Activated gamma-delta T cell treated with anti-CD3 and anti-CD28 coated beads, Interleukin-2, amount 50 U/mL, for 16 hours (primary cell): ENCODE results near the gene PLD4.

ENCODE experiments used
- DNase-seq: peaks from one replicate; pipeline ENCODE4 v3.0.0-alpha.2; 2020; ENCODE audit warnings: low read depth

The PLD4 gene

DNA sequence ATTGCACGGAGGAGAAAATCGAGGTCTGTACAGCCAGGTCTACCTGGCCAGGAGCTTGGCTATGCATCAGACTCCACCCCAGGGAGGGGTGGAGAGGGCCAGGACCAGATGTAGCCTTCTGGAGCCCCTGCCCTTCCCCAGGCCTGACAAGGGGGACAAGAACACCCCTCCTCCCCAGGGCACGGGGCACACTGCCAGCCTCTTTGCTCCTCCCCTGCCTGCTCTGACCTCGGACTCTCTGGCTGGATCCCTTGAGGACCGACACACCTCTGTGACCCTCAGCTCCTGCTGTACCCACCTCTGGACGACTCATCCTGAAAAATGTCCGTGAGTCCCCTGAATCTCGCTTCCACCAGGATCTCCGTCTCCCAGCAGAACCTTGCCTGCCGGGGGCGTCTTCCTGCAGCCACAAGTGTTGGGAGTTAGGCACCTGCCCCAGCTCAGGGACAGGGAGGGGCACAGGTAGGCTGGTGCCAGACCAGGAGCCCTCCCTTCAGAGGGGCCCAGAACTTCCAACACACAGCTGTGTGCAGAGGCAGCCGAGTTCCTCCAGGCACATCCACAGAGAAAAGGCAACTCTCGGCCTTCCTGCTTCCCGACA is 31.7 kb downstream of the PLD4 start:
- DNase-seq = no peak

DNA sequence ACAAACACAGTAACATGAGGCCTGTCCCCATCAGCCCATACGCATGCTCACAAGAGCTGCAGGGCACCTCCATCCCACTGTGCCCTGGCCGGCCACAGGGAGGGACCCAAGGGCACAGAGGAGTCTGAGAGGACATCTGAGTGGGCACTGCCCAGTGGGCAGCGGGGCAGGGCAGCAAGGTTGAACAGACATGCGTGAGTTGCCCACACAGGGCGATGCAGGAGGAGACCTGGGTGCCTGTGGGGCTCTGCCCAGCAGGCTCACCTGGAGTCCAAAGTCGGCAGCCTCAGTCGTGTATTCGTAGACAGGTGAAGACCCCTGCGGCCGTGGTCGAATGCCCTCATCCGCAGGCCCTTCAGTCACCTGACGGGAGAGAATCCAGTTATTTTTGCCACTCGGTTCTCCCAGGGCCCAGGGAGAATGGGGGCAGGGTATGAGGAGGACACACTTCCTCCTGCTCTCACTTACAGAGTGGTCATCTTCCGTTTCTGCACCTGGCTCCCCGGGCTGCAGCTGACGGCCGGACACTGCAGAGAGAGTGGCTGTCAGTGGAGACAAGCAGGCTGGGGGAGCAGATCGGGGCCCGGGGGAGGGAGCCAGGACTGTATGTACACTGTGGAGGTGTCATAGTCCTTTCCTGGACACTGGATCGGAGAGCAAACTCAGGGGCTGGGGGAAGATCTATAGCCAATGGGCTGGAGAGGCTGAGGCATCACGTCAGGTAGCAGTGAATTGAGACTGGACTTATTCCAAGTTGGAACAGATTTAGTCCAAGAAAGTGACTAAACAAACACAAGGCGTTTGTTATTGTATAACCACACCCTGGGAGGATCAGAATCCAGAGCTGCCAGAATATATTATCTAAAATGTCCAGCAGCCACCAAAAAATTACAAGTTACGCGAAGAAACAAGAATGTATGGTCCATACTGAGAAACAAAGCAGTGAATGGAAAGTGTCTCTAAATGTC is 32.8 kb downstream of the PLD4 start:
- DNase-seq = no peak

DNA sequence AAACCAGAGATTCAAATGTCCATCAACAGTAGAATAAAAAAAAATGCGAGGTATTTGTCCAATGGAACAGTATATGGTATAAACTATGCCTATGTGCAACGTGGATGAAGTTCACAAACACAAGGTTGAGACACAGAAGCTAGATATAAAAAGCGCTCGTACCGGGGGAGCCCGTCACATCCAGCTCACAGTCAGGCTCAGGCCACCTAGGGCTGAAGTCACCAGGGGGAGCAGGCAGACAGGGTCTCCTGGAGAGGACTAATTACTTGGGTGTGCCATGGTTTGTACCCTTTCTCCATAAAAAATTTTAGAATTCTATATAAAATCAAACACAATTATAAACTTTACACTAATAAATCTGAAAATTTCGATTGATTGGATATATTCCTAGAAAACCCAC is 39.9 kb downstream of the PLD4 start:
- DNase-seq = no peak

DNA sequence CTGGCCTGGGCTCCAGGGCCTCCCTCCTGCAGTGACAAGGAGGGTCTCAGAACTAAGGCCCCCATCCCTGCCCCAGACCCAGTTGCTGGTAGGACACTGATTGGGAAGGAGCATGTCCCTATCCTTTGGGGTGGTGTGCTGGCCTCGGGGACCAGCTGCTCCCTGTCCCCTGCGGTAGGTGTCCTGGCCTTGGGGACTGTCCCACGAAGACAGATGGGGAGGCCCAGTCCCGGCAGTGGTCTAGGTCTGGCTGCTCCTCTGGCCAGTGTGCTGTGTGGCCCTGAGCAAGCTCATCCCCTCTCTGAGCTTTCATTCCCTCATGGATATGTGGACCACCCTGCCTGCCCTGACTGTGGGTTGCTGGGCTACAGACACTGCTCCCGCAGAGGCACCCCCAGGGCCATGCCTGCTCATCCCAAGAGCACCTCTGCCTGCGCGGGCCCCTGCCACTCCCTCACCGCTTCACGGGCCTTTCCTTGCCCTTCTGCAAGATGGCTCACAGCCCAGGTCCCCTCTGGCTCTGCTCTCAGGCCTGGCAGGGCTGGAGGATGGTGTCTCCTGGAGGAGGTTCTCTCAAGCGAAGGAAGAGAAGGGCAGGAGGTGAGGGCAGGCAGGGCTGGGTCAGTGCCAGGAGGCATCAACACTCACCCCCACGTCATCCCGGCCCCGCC is 41.0 kb downstream of the PLD4 start:
- no peak for DNase-seq

DNA sequence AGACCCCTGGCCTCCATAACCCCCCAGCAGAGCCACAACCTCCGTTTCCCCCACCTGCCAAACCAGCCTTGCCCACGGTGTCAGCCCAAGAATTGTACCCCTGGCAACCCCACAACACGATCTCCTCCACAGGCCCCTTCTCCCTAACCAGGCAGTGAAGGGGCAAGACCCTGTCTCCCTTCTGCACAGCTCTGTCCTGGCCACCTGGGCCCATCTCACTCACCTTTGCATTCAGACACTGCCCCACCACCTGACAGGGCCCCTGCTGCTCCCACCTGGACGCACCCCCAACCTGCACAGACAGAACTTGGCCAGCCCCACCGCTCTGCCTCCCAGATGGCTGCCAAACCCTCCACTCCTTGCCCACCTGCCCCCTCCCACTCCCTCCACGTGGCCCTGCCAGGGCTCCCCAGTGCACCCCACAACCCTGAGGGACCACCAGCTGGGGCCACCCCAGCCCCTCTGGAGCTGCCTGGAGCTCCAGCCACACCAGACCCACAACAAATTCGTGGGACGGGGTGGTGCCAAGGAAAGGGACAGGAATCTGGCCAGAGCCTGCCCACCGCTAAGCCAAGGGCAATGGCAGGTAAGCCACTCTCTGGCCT is 41.7 kb downstream of the PLD4 start:
- no peak for DNase-seq

DNA sequence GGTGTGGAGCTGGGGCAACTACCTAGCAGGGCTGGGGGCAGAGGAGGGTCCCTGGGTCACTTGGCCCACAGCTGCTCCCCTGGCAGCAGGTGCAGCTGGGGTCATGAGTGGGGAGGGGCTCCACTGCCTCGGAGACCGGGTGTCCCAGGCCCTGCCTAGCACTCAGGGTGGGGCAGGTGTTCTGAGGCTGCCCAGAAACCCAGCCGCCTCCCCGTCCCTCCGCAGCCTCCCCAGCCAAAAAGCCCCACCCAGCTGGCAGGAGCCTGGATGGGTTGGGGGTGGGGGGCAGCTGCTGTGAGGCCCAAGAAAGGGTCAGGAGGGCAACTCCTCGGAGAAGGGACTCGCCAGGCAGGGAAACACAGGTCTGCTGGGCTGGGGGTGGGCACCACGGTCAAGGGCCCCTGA is 42.3 kb downstream of the PLD4 start:
- DNase-seq = no peak

DNA sequence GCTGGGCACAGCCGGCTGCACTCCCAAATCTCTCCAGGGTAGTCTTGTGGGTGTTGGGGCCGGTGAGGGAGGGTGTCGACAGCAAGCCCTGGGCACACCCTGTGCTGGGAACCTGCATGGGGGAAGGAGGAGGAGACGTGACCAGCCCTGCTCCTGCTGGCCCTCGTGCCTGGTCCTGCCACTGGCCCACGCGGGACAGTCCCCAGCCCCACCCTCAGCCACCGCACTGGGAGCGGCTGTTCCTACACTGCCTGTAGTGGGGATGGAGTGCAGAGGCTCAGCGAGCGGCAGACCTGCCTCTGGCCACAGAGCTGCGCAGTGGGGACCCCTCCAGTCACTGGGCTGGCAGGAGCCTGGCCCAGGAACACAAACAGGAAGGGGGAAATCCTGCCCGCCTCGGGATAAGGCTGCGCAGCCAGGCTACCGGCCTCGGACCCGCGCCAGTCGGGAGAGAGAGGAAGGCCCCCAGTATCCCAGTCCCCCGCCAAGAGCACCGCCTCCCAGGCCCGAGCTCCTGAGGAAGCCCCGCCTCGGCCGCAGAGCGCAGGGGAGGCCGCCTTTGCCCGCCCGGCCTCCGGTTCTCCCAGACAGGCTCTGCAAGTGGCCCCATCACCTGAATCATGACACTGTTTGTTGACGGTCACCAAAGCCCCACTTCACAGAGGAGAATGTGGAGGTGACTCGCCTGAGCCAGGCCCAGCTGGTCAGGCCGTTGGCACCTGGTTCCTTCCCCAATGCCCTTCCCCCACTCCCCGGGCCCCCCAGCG is 42.9 kb downstream of the PLD4 start:
- no peak for DNase-seq

DNA sequence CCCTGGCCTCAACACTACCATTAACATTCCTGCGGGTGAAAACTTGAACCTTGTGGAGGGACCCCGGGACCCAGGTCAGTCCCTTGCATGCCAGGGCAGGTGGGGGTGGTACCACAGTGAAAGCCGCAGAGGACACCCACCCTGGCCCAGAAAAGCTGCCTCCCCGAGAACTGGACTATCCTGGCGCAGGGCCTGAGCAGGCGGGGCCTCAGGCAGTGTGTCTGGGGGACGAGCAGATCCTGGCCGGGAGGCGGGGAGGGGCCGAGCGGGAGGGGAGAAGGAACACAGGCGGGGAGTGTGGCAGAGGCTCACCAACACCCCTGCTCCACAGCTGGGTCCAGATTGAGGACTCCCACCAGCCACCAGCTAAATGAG is 43.5 kb downstream of the PLD4 start:
- DNase-seq = no peak

DNA sequence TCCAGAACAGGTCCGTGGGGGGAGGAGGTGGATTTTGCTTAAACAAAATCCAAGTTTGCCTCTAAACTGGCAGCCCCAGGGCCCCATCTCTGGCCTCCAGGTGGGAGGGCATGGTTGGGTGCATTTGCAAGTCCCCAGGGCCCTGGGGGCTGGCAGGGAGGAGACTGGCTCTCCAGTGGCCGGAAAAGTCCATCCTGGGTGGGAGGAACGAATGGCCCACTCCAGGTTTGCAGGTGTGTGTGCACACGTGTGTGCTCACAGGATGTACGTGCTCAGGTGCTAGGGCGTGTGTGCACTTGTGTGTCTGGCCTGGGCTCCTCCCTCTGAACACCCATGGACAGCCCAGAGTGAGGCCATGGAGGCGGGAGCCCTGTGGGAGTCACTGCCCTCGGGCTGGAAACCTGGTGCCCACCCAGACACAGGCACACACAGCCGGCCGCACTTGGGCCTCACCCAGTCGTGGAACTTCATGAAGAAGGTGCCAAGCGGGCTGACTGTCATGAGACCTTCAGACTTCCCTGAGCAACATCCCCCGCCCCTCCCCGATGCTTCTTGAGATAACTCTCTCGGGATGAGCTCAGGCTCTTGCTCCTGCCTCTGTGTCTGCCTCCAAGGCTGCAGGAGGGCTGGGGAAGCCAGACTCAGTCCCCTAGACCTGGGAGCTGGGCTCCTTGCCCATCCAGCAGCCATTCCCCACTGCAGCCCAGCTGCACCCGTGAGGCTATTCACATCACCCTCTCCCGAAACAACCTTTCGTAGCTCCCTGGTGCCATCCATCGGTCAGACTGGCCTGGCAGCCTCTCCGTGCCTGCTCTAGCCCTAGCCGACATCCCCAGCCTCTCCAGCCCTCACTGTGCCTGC is 44.1 kb downstream of the PLD4 start:
- DNase-seq = no peak

DNA sequence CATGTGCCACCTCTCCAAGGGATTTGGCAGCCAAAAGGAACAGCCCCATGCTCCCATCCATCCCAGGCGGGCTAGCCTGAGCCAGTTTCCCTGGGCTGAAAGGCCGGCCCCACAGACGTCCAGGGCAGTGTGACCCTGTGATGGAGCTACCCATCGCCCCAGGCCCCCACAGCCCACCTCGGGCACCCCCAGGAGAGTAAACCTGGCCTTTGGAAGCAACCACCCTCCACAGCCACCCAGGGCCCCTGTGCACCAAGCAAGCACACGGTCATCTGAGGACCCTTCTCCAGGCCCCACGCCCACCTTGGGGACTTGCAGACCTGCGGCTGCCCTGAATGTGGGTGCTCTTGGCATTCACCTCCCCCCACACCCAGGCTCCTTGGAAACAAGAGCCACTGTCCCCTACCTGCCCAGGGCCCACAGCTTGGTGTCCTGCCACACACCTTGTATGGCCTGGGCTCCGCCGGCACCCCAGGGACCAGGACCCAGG is 45.1 kb downstream of the PLD4 start:
- no peak for DNase-seq

DNA sequence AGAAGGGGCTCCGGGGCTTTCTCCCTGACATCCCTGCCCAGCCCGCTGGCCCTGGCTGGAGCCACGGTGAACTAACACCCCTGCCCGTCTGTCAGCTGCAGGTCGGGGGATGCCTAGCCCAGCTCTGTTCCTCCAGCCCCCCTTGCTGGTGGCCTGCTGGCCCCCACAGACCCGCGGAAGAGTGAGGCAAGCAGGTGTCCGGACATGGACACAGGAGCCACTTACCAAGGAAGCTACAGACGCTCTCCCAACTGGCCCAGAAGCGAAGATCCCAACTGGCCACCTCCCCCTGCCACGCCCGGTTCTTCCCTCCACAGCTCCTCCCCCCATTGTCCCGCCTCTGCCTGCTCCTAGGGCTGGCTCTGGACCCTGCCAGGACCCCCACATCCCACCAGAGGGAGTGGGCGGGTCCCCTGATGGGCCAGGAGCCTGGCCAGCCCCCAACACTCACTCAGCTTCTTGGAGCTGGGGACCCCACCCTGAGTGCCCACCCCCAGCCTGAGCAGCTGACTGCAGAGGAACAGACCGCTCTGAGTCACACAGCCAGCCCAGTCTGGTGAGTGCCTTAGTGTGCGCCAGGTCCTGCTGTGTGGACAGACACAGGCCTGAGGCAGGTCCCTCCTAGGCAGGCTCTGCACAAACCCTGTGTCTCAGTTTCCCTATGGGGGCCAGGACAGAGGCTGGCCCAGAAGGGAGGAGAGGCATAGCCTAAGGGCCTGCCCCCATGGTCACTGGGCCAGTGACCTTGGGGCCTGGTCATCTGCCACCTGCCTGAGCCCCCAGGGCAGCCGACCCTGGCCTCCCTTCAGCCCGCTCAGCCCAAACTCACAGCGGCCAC is 45.8 kb downstream of the PLD4 start:
- DNase-seq = no peak

DNA sequence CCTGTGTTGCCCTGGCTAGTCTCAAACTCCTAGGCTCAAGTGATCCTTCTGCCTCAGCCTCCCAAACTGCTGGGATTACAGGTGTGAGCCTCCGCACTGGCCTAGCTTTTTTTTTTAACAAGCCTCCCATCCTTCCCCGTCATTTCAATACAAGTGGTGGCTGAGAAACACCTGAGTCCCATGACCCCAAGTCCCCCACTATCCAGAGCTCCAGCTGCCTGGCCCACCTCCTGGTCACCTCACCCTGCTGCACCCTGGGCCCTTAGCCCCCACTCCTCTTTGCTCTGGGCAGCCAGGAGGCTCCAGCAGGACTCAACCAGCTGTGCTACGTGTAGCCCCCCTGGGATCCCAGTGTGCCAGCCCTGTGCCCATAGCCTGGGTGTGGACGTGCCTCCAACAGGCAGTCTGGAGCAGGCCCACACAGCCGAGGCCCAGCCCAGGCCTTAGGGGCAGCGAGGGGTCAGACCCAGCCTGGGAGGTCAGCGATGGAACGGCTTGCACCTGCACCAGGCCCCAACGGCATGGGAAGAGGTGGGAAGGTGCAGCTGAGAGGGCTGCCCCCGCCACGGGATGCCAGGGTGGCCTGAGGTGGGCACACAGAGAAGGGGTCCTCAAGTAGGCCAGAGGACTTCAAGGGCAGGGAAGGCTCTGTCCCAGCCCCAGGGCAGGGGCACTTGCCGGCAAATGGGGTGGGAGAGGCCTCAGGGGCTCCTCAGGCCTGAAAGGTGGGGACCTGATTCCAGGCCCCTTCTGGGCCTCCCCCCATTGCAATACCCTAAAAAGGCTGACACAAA is 47.0 kb downstream of the PLD4 start:
- no peak for DNase-seq

DNA sequence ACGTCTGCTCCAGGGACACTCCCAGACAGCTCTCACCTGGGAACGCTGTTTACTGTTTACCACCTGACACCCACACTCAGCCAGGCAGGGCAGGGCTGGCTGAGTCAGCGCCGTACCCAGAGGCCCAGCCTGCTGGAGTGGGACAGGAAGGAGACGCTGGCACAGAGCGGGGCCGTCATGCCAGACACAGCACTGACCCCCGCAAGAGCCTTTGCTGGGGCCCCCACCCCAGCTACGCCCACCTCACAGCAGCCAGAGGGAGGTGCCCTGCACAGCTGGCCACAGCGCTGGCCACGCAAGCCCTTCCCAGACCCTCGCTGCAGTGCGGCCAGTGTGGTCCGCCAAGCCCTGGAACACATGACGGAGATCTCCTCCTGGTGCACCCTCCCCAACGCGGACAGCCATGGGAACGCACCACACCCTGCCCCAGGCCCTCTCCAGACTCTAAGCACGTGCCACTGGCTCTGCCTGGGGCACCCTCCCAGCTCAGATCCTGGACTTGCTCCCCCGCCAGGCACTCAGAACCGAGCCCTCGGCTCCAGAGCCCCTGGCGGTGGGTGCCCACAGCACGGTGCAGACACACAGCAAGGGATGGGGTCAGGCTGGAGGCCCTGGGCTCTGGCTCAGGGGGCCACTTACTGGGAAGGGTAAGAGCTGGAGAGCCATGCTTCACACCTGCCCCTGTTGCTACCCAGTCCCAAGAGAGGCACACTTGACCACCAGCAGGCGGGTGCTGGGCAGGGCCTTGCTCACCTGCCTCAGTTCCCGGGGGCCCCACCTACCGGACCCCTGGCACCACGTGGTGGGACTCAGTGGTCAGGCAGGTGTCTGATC is 47.8 kb downstream of the PLD4 start:
- DNase-seq = no peak

DNA sequence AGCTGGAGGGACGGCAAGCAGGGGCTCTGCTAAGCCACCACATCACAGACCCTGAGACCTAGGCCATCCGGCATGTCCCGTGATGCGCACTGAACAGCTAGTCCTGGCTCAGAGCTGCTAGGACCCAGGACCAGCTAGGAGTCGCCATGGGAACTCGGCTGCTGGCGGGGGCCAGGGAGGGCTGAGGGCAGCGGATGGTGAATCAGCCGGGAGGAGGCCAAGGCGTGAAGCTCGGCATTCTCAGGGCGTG is 48.4 kb downstream of the PLD4 start:
- DNase-seq = no peak

DNA sequence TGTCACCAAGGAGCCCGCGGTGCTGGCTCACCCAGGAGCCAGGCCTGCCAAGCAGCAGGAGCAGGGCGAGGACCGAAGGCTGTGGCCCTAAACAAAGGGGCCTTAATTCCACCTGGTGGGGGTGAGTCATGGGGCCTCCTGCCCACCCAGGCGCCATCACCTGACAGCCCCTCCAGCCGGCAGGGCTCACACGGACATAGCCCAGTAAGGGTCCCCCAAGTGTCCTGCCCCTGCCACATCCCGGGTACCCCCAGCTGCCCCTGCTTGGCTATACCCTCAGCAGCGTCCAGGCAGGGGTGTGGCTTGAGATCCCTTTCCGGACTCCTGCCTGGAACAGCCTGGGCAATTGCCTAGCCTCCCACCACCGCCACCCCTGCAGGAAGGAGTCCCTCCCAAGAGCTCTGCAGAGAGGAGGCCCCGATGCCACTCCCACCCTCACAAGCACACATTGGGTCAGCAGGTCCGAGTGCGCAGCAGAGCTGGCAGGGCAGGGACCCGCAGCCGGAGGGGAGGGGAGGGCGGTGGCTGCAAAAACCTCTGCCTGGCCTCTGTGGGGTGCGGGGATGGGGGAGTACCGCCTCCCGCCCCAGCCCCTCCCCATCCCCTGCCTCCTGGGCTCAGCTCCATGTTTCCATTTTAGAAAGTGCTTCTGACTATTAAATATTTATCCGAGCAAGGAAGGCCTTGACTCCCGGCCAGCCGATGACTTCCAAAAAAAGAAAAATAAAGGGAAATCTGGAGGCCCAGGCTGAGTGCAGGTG is 48.9 kb downstream of the PLD4 start:
- no peak for DNase-seq

DNA sequence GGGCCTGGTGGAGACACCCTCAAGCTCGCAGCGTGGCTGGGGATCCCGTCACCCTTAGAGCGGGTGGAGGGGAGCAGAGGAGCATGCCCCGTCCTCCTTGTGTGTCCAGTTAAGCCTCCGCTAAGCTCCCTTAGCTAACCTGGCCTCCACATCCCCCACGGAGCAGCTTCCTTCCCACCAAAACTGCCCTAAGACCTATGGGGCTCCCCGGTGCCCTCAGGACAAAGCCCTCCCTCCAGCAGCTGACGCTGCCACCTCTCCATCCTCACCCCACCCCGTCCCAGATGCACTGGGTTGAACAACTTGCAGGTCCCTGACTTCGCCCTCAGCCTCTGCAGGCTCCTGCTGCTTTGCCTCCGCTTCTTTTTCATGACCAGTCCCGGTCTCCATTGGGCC is 49.5 kb downstream of the PLD4 start:
- DNase-seq = no peak

DNA sequence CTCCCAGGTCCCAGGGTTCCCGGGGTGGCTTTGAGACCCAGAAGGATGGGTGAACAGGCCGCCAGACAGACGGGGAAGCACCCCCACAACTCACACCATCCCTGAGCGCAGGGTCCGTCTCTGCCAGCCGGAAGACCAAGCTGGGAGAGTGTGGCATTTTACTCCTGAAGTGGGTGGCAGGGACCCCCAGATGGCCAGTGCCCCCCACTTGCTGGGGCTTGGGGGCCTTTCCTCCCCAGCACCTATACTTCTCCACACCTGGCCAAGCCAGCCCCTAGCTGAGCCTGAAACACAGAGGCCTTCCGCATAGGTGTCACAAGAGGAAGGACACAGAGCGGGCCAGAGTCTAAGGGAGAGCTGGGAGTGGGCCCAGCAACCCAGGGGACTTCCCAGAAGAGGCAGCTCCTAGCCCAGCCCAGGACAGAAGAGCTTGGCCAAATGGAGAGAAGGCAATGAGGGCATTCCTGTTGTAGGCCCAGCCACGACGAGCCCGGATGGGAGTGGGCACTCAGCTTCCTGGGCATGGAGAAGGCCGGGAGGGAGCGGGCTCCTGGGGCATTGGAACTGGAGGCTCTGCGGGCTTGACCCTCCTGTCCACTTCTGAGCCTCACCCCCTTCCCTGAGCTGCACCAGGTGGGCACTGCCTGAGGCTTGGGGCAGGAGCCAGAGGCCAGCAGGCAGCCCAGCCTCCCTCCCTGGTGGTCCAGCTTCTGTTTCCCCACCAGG is 50.1 kb downstream of the PLD4 start:
- no peak for DNase-seq
